ENCODE results near the gene BRINP2. TPM values are rescaled to one million over a fixed set of nuclear protein-coding genes. Genes with fewer than 3 reads are reported as not detected.

The BRINP2 gene
- total RNA-seq, 1 experiment from 2014 or later: 0.24 TPM

GRCh38 chr1:177283380-177283779 lies 112.6 kb downstream of the BRINP2 start:
- Mint-ChIP-seq H3K27me3 (ENCODE audit: low read depth) (no peaks in the 10 kb centered on the region; the same call in 1 of the 2 replicates), H3K4me3 (no peak overlapping the region), H3K9me3 (no peaks in the 10 kb centered on the region), H3K36me3 (no peaks in the 10 kb centered on the region), H3K4me1 (peaks cover 3% of the 10 kb centered on the region; the same call in 1 of the 2 replicates), H3K27ac (no peak overlapping the region)
- DNase-seq (ENCODE audit: low spot score) (no peak), ATAC-seq (no peak)
- ChIA-PET POLR2A (no interaction called here), CTCF (no interaction called here)
- TF ChIP-seq SOX15 (CRISPR knock-in tag; IDR thresholded peaks at IDR 0.05): no peak
- no peak for TF ChIP-seq ATF3 (CRISPR knock-in tag; conservative IDR thresholded peaks at IDR 0.05)
- TF ChIP-seq USF1 (CRISPR knock-in tag; IDR thresholded peaks at IDR 0.05): no peak
- TF ChIP-seq ZNF232 (CRISPR knock-in tag; IDR thresholded peaks at IDR 0.05): no peak
- no peak for TF ChIP-seq ZNF121 (CRISPR knock-in tag; IDR thresholded peaks at IDR 0.05)
- no peak for TF ChIP-seq ZNF512 (CRISPR knock-in tag; IDR thresholded peaks at IDR 0.05; ENCODE audit: borderline replicate concordance)
- no peak for TF ChIP-seq NR2C2 (CRISPR knock-in tag; IDR thresholded peaks at IDR 0.05)
- no peak for TF ChIP-seq ZNF416 (CRISPR knock-in tag; IDR thresholded peaks at IDR 0.05)
- no peak for TF ChIP-seq ZBTB43 (CRISPR knock-in tag; IDR thresholded peaks at IDR 0.05)
- no peak for TF ChIP-seq MXD4 (CRISPR knock-in tag; IDR thresholded peaks at IDR 0.05; ENCODE audit: borderline replicate concordance)
- TF ChIP-seq NR1H2 (CRISPR knock-in tag; IDR thresholded peaks at IDR 0.05): no peak

GRCh38 chr1:177286396-177286795 lies 115.6 kb downstream of the BRINP2 start:
- no peak overlapping the region for H3K4me3 Mint-ChIP-seq
- no peaks in the 10 kb centered on the region for H3K36me3 Mint-ChIP-seq
- H3K27ac Mint-ChIP-seq: no peak overlapping the region
- CTCF ChIA-PET: interaction anchor here (0.7 kb wide), 1 partner anchor 69 kb away, joined by 3 read pairs; no protein-coding TSS in a partner anchor
- H3K27me3 Mint-ChIP-seq (ENCODE audit: low read depth): no peaks in the 10 kb centered on the region
- H3K4me1 Mint-ChIP-seq: peaks cover 3% of the 10 kb centered on the region; the same call in 1 of the 2 replicates
- ATAC-seq (no peak), DNase-seq (ENCODE audit: low spot score) (no peak)
- H3K9me3 Mint-ChIP-seq: no peaks in the 10 kb centered on the region
- POLR2A ChIA-PET: no interaction called here
- TF ChIP-seq AR (CRISPR knock-in tag; IDR thresholded peaks at IDR 0.05) (no peak), MLX (CRISPR knock-in tag; IDR thresholded peaks at IDR 0.05) (no peak), FOXJ3 (CRISPR knock-in tag; IDR thresholded peaks at IDR 0.05; ENCODE audit: borderline replicate concordance) (no peak), ETV6 (CRISPR knock-in tag; IDR thresholded peaks at IDR 0.05) (no peak), TEAD1 (CRISPR knock-in tag; IDR thresholded peaks at IDR 0.05) (no peak), SP1 (CRISPR knock-in tag; conservative IDR thresholded peaks at IDR 0.05) (no peak), ZNF138 (CRISPR knock-in tag; conservative IDR thresholded peaks at IDR 0.05) (no peak), PRRX2 (CRISPR knock-in tag; IDR thresholded peaks at IDR 0.05) (no peak), ZNF671 (CRISPR knock-in tag; IDR thresholded peaks at IDR 0.05) (no peak), FOXP4 (CRISPR knock-in tag; IDR thresholded peaks at IDR 0.05) (no peak), MAX (CRISPR knock-in tag; IDR thresholded peaks at IDR 0.05) (no peak), NFE2L1 (CRISPR knock-in tag; IDR thresholded peaks at IDR 0.05) (no peak), HMGA2 (CRISPR knock-in tag; IDR thresholded peaks at IDR 0.05) (no peak), ZNF121 (CRISPR knock-in tag; IDR thresholded peaks at IDR 0.05) (no peak), ZNF281 (CRISPR knock-in tag; IDR thresholded peaks at IDR 0.05) (no peak)
